Duodenal mucosa (tissue), 2 donors: Measurements from ENCODE around the gene MRAS.

ENCODE experiments used
- H3K27ac ChIP-seq: one replicate; pipeline ENCODE4 v1.7.0; 2013; ENCODE audit warnings: low read depth, low read length
- H3K27me3 ChIP-seq, 2 donors: one replicate each; pipeline ENCODE4 v1.7.0; 2013; ENCODE audit warnings: low read length in 2 of 2, control low read depth in 1 of 2; ENCODE audit not compliant: insufficient read depth in 2 of 2, control insufficient read depth in 1 of 2
- H3K36me3 ChIP-seq, 2 donors: one replicate each; pipeline ENCODE4 v1.7.0; 2013; ENCODE audit warnings: low read length in 2 of 2, control low read depth in 1 of 2; ENCODE audit not compliant: insufficient read depth in 2 of 2, control insufficient read depth in 1 of 2
- H3K4me1 ChIP-seq, 2 donors: one replicate each; pipeline ENCODE4 v1.7.0; 2013; ENCODE audit warnings: low read length in 2 of 2, control low read depth in 1 of 2; ENCODE audit not compliant: insufficient read depth in 2 of 2, control insufficient read depth in 1 of 2
- H3K4me3 ChIP-seq, 2 donors: one replicate each; pipeline ENCODE4 v1.7.0; 2013; ENCODE audit warnings: low read length in 2 of 2, low read depth in 1 of 2
- H3K9ac ChIP-seq, 2 donors: one replicate each; pipeline ENCODE4 v1.7.0; 2013; ENCODE audit warnings: low read length in 2 of 2, low read depth in 1 of 2
- H3K9me3 ChIP-seq, 2 donors: one replicate each; pipeline ENCODE4 v1.7.0; 2013; ENCODE audit warnings: low read length in 2 of 2, control low read depth in 1 of 2; ENCODE audit not compliant: control insufficient read depth in 1 of 2

MRAS gene

DNA sequence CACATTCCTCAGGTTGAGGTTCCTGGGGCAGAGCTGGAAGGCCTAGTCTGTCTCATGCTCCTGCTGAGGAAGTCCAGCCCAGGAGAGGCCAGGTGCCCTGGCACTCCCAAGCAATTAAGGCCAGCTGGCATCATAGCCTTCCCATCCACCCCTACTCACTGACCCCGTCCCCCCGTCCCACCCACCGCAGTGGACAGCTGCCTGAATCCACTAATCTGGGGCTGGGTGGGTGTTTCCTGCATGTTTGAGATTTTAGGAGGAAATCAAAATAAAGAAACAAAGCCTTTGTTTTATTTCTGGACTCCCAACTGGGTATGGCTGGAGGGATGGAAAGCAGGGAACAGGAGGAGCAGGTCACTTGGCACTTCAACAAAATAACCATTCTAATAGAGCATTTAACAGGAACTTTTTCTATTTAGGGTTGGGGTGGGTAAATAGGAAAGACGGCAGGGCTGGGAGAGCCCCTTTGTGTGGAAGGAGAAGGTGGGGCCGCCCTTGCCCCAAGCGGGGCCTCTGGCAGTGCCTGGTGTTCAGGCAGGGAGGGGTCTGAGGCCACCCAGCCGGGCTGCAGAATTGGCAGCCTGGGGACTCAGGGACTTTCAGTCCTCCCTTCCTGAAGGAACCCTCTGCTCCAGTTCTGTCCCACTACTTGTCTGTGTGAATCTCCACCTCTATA, 8.5 kb downstream of the MRAS start:
- Histone ChIP-seq H3K4me1 (no peaks in the 10 kb centered on the region), H3K4me3 (no peak overlapping the region), H3K27ac (no peak overlapping the region), H3K27me3 (no peaks in the 10 kb centered on the region), H3K36me3 (no peaks in the 10 kb centered on the region), H3K9me3 (no peaks in the 10 kb centered on the region), H3K9ac (no peak overlapping the region)

DNA sequence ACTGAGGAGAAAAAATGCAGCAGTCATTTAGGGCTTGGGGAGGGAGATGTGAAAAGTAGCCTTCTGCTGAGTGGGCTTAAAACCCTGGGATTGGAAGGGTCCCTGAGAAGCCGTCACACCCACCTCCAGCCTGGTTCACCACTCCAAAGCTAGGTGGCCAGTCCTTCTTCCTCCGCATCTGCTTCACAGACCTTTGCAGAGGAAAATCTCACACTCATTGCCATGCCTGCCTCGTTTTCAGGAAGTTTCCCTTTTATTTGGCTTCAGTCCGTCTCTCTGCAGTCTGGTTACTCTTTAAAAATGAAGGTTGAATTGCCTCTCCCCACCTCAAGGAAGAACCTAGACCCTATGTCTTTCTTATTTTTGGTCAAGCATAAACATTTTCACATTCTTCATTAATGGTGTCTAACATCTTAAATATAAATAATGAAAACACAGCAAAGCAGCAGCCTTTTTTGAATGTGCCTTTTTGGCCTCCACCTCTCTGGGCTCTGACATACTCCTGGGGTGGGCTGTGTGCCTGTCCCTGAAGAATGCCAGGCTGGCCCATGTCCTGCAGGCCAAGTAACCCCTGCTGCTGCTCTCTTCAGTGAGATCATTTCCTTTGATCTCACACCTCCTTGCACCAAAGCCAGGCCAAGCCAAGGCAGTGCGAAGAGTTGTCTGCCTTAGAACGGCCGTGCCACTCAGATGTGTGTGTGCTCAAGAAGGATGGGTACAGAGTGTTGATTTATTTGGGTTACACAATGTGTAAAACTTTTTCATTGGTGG, 11.0 kb downstream of the MRAS start:
- Histone ChIP-seq H3K9ac (no peak overlapping the region), H3K4me1 (no peaks in the 10 kb centered on the region), H3K27me3 (no peaks in the 10 kb centered on the region), H3K4me3 (no peak overlapping the region), H3K27ac (no peak overlapping the region), H3K9me3 (no peaks in the 10 kb centered on the region), H3K36me3 (no peaks in the 10 kb centered on the region)

DNA sequence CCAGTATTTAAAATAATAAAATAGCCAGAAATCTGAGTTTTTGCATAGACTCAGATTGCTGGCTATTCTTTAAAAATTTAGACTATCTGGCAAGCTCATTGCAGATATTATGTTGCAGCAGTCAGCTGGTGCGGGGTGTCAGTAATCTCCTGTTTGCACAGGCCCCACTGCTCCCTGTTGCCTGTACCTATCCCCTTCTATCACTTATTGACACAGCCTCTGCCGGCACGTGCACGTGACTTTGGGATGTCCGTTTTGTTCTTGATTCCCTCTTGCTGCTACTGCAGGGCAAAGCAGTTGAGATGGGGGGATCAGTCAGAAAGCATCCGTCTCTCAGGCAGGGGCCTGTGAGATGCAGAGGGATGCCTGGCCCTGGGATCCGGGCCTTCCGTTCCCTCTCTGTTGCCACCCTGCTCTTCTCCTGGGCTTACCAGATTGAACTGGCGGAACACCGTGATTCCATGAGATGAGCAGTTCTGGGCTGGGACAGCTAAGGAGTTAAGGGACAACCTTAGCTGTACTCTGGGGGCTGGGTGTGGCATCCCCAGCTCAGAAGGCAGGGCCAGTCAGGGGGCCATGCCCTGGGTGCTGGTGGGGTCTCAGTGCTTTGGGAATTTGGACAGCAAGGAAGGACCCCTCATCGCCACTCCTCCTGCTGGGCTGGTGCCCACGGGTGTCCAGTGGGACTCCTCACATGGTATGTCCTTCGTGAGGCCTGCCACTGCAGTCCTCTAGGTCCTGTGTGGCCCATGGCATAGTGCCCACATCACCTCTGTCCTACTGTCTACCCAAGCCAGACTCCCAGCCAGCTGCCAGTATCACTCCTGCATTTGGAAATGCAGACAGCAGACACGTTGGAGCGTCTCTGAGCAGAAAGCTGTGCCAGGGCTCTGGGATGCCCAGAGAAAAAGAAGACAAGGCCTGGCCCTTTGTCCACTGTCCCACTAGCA, 11.8 kb downstream of the MRAS start:
- no peak overlapping the region for H3K9ac ChIP-seq
- H3K4me3 ChIP-seq = no peak overlapping the region
- no peak overlapping the region for H3K27ac ChIP-seq
- H3K36me3 ChIP-seq = no peaks in the 10 kb centered on the region
- no peaks in the 10 kb centered on the region for H3K9me3 ChIP-seq
- H3K27me3 ChIP-seq = no peaks in the 10 kb centered on the region
- H3K4me1 ChIP-seq = no peaks in the 10 kb centered on the region

DNA sequence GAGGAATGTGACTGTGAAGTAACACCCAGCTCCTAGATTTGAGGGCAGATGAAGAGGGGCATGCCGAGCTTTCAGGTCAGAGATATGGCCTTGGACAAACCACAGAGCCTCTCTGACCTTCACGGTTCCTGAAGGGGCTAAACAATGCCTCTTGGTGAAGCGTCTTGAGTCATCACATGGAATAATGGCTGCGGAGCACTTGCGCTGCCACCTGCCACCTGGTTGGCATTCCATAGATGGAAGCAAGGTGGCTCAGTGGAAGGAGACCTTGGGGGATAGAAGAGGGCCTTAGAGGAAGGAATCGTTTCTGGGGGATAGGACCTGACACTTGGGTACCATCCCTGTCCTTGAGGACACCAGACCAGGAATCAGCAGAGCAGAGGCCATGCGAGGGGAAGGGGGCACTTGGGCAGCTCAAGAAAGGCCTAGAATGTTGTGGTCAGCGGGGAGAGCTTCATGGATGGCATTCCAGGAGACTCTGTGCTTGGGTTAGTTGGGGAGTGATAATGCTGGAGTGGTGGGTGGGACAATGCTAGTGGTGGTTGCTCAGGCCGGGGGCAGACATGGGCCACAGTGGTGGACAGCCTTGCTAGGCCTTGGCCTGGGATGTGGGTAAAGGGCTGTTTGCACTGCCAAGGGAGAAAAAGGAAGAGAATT, 12.6 kb downstream of the MRAS start:
- Histone ChIP-seq H3K9ac (no peak overlapping the region), H3K27me3 (no peaks in the 10 kb centered on the region), H3K27ac (no peak overlapping the region), H3K4me1 (no peaks in the 10 kb centered on the region), H3K9me3 (no peaks in the 10 kb centered on the region), H3K4me3 (no peak overlapping the region), H3K36me3 (no peaks in the 10 kb centered on the region)

DNA sequence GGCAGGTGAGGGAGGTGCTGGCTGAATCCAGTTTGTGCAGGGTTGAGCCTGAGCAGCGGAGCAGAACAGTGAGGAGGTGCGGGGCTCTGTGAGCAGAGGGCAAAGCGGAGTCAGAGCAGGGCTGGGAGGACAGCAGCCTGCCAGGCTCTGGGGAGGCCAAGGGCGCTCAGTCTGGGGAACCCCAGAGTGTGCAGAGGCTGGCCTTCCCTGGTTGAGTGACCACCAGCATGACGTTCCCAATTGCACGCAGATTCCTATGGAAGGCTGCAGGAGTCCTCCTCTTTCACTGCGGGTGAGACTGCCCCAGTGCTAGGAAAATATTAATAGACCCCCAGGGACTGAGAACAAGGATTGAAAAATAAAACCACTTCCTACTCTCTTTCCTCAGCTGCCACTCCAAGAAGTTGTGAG, 13.2 kb downstream of the MRAS start:
- H3K9me3 ChIP-seq = no peaks in the 10 kb centered on the region
- H3K4me1 ChIP-seq = no peaks in the 10 kb centered on the region
- no peak overlapping the region for H3K27ac ChIP-seq
- H3K4me3 ChIP-seq = no peak overlapping the region
- H3K27me3 ChIP-seq = no peaks in the 10 kb centered on the region
- no peak overlapping the region for H3K9ac ChIP-seq
- no peaks in the 10 kb centered on the region for H3K36me3 ChIP-seq

DNA sequence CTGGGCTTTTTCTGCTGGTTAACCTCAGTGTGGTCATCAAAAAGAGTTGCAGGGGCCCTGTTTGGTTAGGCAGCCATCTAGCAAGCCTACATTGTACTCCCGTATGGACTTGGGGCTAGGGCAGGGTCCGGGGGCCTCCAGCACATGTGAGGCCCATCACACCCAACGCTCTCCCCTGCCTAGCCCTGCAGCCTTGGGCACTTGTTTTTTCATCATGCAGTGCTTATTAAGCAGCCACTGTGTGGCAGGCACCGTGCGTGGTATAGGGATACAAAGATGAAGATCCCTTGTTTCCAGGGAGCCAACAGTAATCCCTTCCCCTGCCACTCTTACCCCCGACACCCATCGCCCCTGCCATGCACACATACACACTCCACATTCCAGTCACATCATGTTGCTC, 14.2 kb downstream of the MRAS start:
- Histone ChIP-seq H3K9me3 (no peaks in the 10 kb centered on the region), H3K36me3 (no peaks in the 10 kb centered on the region), H3K4me1 (no peaks in the 10 kb centered on the region), H3K4me3 (no peak overlapping the region), H3K27me3 (no peaks in the 10 kb centered on the region), H3K9ac (no peak overlapping the region), H3K27ac (no peak overlapping the region)

DNA sequence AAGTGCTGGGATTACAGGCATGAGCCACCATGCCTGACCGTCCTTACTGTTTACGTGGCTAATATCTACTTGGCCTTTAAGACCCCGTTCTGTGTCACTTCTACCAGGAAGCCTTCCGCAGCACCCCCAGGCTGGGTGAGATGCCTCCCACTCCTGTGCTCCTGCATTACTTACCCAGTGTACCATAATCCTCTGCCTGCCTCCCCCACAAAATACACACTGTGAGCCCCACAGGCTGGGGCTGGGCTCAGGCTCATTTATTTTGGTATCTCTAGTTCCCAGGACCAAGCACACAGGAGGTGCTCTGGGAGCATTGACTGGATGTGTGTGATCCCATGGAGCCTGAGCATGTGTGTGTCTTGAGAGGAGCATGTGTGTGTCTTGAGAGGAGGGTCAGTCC, 14.9 kb downstream of the MRAS start:
- H3K4me1 ChIP-seq = no peaks in the 10 kb centered on the region
- H3K36me3 ChIP-seq = no peaks in the 10 kb centered on the region
- no peaks in the 10 kb centered on the region for H3K27me3 ChIP-seq
- H3K27ac ChIP-seq = no peak overlapping the region
- no peaks in the 10 kb centered on the region for H3K9me3 ChIP-seq
- H3K4me3 ChIP-seq = no peak overlapping the region
- no peak overlapping the region for H3K9ac ChIP-seq

DNA sequence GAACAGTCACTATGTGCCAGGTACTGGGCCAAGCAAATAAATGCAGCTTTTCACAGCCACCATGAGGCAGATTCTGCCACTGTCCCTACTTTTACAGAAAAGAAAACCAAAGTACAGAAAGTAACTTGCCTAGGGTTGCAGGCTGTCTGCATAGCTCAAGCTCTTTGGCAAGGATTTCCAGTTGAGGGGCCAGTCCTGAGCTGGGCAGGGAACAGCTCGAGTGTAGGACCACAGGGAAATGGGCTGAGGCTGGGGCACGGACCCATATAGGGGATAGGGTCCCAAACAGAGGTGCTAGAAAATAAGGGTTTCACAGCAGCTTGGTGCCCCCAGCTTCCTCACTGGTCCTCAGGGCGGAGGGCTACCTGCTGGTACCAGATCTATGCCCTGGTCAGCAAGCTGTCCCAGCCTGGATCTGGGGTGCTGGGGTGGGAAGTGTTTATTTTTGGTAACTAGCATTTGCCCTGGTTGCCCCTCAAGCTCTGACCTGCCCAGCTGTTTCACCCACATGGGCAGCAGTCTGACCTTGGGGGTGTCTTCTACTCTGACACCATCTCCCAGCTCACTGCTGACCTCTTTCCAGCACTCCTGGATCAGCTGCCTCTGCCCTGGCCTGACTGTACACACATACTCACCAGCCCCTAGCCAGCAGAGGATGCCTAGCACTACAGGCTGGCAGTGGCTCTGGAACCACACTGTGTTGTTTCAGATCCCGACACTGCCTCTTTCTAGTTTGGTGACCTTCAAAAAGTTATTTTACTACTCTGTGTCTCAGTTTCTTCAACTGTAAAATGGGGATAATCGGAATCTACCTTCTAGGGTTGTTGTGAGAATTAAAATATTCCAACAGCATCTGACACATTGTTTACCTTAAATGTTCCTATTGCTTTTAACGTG, 16.2 kb downstream of the MRAS start:
- Histone ChIP-seq H3K27me3 (no peaks in the 10 kb centered on the region), H3K4me1 (no peaks in the 10 kb centered on the region)

DNA sequence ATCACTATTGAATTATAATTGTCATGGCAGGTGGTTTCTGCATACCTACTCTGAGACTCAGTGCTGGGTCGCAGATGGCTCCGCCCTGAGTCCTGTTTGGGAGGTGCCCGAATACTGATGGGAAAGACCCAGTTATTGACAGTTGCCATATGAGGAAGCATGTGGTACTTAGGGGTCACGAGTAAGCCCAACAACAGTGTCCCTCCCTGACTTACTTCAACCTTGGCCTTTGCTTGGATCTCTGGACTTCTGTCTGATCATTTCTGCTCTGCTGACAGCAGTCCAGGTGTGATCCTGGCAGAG, 16.8 kb downstream of the MRAS start:
- H3K27ac ChIP-seq = no peak overlapping the region
- no peak overlapping the region for H3K9ac ChIP-seq
- H3K36me3 ChIP-seq = no peaks in the 10 kb centered on the region

More for the DNA sequence above, 16.2 kb downstream of the MRAS start:
- Histone ChIP-seq H3K36me3 (no peaks in the 10 kb centered on the region), H3K9ac (no peak overlapping the region), H3K9me3 (no peaks in the 10 kb centered on the region), H3K4me3 (no peak overlapping the region), H3K27ac (no peak overlapping the region)

More for the DNA sequence above, 16.8 kb downstream of the MRAS start:
- no peaks in the 10 kb centered on the region for H3K4me1 ChIP-seq
- H3K4me3 ChIP-seq = no peak overlapping the region
- H3K27me3 ChIP-seq = no peaks in the 10 kb centered on the region
- no peaks in the 10 kb centered on the region for H3K9me3 ChIP-seq
